HCT116 (cell line): Measurements from ENCODE around the gene ASB3. TPM values are rescaled to one million over a fixed set of nuclear protein-coding genes. Genes with fewer than 3 reads are reported as not detected.

Experiments
- ATAC-seq: fragments of 200-7000 bp; cut with Tn5 transposase; 2 replicates; pipeline ENCODE4 v1.9.1; 2020; ENCODE audit warnings: mild to moderate bottlenecking, moderate library complexity
- BruUV-seq: library from RNA; stranded (reverse); fragments of 400-500 nt; replicated peaks from 2 replicates; lab custom pipeline; 2021; lab: Mats Ljungman, UMichigan
- CTCF ChIA-PET: fragments of 300-600 bp; sonication (Branson Sonifier 250); formaldehyde crosslinking; loops from one replicate; lab custom pipeline; 2021; ENCODE audit warnings: antibody characterized with exemption; lab: Charles Lee
- POLR2A ChIA-PET: fragments of 300-600, 350-600 bp; sonication (Branson Sonifier 250); formaldehyde crosslinking; loops from one replicate; lab custom pipeline; 2021; ENCODE audit warnings: antibody characterized with exemption; lab: Charles Lee
- RAD21 ChIA-PET, 2 experiments: fragments of 300-600 bp; sonication (Branson Sonifier 250); formaldehyde crosslinking; loops; one replicate each; lab custom pipeline; 2023; ENCODE audit warnings: low total read pairs in 2 of 2; ENCODE audit not compliant: uncharacterized antibody in 2 of 2, unreplicated experiment in 2 of 2, low non-redundant PET in 1 of 2; lab: Charles Lee
- DNase-seq: peaks from one replicate; pipeline ENCODE4 v3.0.0-alpha.2; 2010; ENCODE audit warnings: low read depth, low spot score
- H2AFZ ChIP-seq: fragments of 200-600 bp; shearing (Covaris generic), sonication (generic); 2 replicates; pipeline ENCODE4 v1.6.1; 2017; ENCODE audit warnings: low read depth, mixed run types, mixed read lengths, antibody characterized with exemption, low read length; ENCODE audit not compliant: poor library complexity, severe bottlenecking
- H3K27ac ChIP-seq: 2 replicates; pipeline ENCODE4 v1.5.1; 2012; ENCODE audit warnings: low read depth, low read length
- H3K27me3 ChIP-seq: fragments of 200-600 bp; sonication (generic); 2 replicates; pipeline ENCODE4 v1.6.1; 2016; ENCODE audit warnings: mixed run types, low read length, mixed read lengths; ENCODE audit not compliant: insufficient read depth
- H3K36me3 ChIP-seq, 2 experiments: fragments of 200-500 bp in 1 of 2; fragments of 200-600 bp in 1 of 2; sonication (Bioruptor generic) in 1 of 2; sonication (generic) in 1 of 2; 2 replicates each; pipeline versions ENCODE4 v1.5.1 to v1.6.1; 2014 to 2016; ENCODE audit warnings: low read length in 2 of 2, inconsistent platforms in 1 of 2, mixed read lengths in 1 of 2, mixed run types in 1 of 2; ENCODE audit not compliant: insufficient read depth in 2 of 2, control insufficient read depth in 1 of 2
- H3K4me1 ChIP-seq, 2 experiments: fragments of 200-600 bp in 1 of 2; sonication (generic) in 1 of 2; 2 replicates each; pipeline versions ENCODE4 v1.5.1 to v1.6.1; 2012 to 2017; ENCODE audit warnings: low read length in 2 of 2, inconsistent platforms in 1 of 2, mild to moderate bottlenecking in 1 of 2, mixed read lengths in 1 of 2, mixed run types in 1 of 2, moderate library complexity in 1 of 2; ENCODE audit not compliant: insufficient read depth in 2 of 2, control insufficient read depth in 1 of 2
- H3K4me2 ChIP-seq: fragments of 200-600 bp; sonication (generic); 2 replicates; pipeline ENCODE4 v1.6.1; 2017; ENCODE audit warnings: mixed run types, low read length, mixed read lengths
- H3K4me3 ChIP-seq, 2 experiments: fragments of 200-600 bp in 1 of 2; sonication (generic) in 1 of 2; replicated peaks in 1 of 2; 2 replicates each; pipeline ENCODE4 v1.5.1; 2011 to 2016; ENCODE audit warnings: low read length in 2 of 2, control low read depth in 1 of 2, low read depth in 1 of 2, mild to moderate bottlenecking in 1 of 2, mixed read lengths in 1 of 2, mixed run types in 1 of 2
- H3K79me2 ChIP-seq: fragments of 200-600 bp; sonication (generic); 2 replicates; pipeline ENCODE4 v1.6.1; 2017; ENCODE audit warnings: mild to moderate bottlenecking, mixed run types, low read length, moderate library complexity, mixed read lengths; ENCODE audit not compliant: insufficient read depth
- H3K9ac ChIP-seq: fragments of 200-600 bp; sonication (generic); 2 replicates; pipeline ENCODE4 v1.6.1; 2016; ENCODE audit warnings: low read length, mixed read lengths
- H3K9me2 ChIP-seq: fragments of 200-600 bp; sonication (generic), shearing (Covaris generic); 2 replicates; pipeline ENCODE4 v1.6.1; 2017; ENCODE audit warnings: mixed run types, mild to moderate bottlenecking, moderate library complexity; ENCODE audit not compliant: insufficient read depth
- H3K9me3 ChIP-seq, 2 experiments: fragments of 200-500 bp in 1 of 2; fragments of 200-600 bp in 1 of 2; sonication (Bioruptor generic) in 1 of 2; sonication (generic) in 1 of 2; 2 replicates each; pipeline ENCODE4 v1.6.1; 2014 to 2017; ENCODE audit warnings: low read length in 2 of 2, mixed read lengths in 2 of 2, inconsistent platforms in 1 of 2, low read depth in 1 of 2, mild to moderate bottlenecking in 1 of 2, mixed run types in 1 of 2, moderate library complexity in 1 of 2; ENCODE audit not compliant: control insufficient read depth in 1 of 2, insufficient read depth in 1 of 2
- H4K20me1 ChIP-seq: fragments of 200-600 bp; sonication (generic), shearing (Covaris generic); 2 replicates; pipeline ENCODE4 v1.6.1; 2017; ENCODE audit warnings: mixed run types, mild to moderate bottlenecking, moderate library complexity; ENCODE audit not compliant: insufficient read depth
- CBX3 ChIP-seq: IDR thresholded peaks from 2 replicates; pipeline ENCODE4 v1.6.1; 2012; ENCODE audit warnings: low read depth
- CEBPB ChIP-seq: IDR thresholded peaks from 2 replicates; pipeline ENCODE4 v1.6.1; 2012; ENCODE audit warnings: low read depth
- CTCF ChIP-seq, 3 experiments: fragments of 200-600 bp in 1 of 3; sonication (generic) in 1 of 3; IDR thresholded peaks in 2 of 3; conservative IDR thresholded peaks in 1 of 3; 2 replicates each; pipeline ENCODE4 v1.5.1; 2012 to 2017; ENCODE audit warnings: low read depth in 2 of 3, low read length in 2 of 3, antibody characterized with exemption in 1 of 3, borderline replicate concordance in 1 of 3, control low read depth in 1 of 3, mild to moderate bottlenecking in 1 of 3, mixed read lengths in 1 of 3, mixed run types in 1 of 3, moderate library complexity in 1 of 3; ENCODE audit not compliant: insufficient read depth in 1 of 3
- EGR1 ChIP-seq: IDR thresholded peaks from 2 replicates; pipeline ENCODE4 v1.6.1; 2012; ENCODE audit warnings: low read depth
- ELF1 ChIP-seq: IDR thresholded peaks from 2 replicates; pipeline ENCODE4 v1.6.1; 2012; ENCODE audit warnings: low read depth, borderline replicate concordance
- EZH2 ChIP-seq: fragments of 200-600 bp; sonication (generic); IDR thresholded peaks from 2 replicates; pipeline ENCODE4 v1.6.1; 2017; ENCODE audit warnings: antibody characterized with exemption, mixed run types
- EZH2phosphoT487 ChIP-seq: fragments of 200-600 bp; IDR thresholded peaks from 2 replicates; pipeline ENCODE4 v1.6.1; 2018; ENCODE audit warnings: antibody characterized with exemption, borderline replicate concordance
- JUND ChIP-seq: IDR thresholded peaks from 2 replicates; pipeline ENCODE4 v1.6.1; 2012
- REST ChIP-seq: IDR thresholded peaks from 2 replicates; pipeline ENCODE4 v1.6.1; 2012; ENCODE audit warnings: low read depth
- SIN3A ChIP-seq: IDR thresholded peaks from 2 replicates; pipeline ENCODE4 v1.6.1; 2012; ENCODE audit warnings: low read depth
- YY1 ChIP-seq: IDR thresholded peaks from 2 replicates; pipeline ENCODE4 v1.6.1; 2011; ENCODE audit warnings: low read length, low read depth, moderate library complexity, mild to moderate bottlenecking; ENCODE audit not compliant: insufficient replicate concordance; ENCODE audit errors: extremely low read depth
- ZFX ChIP-seq: fragments of 450-650 bp; IDR thresholded peaks from 2 replicates; pipeline ENCODE4 v1.6.1; 2017
- ZNF274 ChIP-seq: fragments of 200-500 bp; sonication (Bioruptor generic); IDR thresholded peaks from 2 replicates; pipeline ENCODE4 v1.6.1; 2014; ENCODE audit warnings: mild to moderate bottlenecking, low read depth, low read length, inconsistent platforms
- intact Hi-C: fragments of 100-400 bp; cut with micrococcal nuclease; formaldehyde crosslinking; loops from 2 replicates; pipeline ENCODE4 v1.10.0; 2022
- total RNA-seq: library from RNA; stranded (reverse); gene quantifications from one replicate; pipeline ENCODE4 v1.2.1, GENCODE V29; 2021; ENCODE audit not compliant: unreplicated experiment

Gene ASB3
- total RNA-seq, 1 experiment from 2014 or later: 17.3 TPM

- Histone ChIP-seq H3K4me3 (no peak overlapping the region), H3K9me3 (no peaks in the 10 kb centered on the region), H3K79me2 (no peaks in the 10 kb centered on the region), H3K9me2 (no peaks in the 10 kb centered on the region), H3K27me3 (no peaks in the 10 kb centered on the region), H3K36me3 (no peaks in the 10 kb centered on the region), H2AFZ (no peak overlapping the region), H3K27ac (no peak overlapping the region), H3K9ac (no peak overlapping the region), H3K4me2 (no peak overlapping the region), H3K4me1 (peaks cover 0 to 5% of the 10 kb centered on the region in 2 experiments; a peak in 2 of 4 replicates), H4K20me1 (no peaks in the 10 kb centered on the region)
- TF ChIP-seq SIN3A (no peak), EZH2 (no peak), CTCF (IDR thresholded peaks at IDR 0.05 in 2 of 3, conservative IDR thresholded peaks at IDR 0.05 in 1 of 3; ENCODE audit: borderline replicate concordance in 1 of 3, insufficient read depth in 1 of 3, low read depth in 2 of 3, low read length in 2 of 3) (no peak), CBX3 (no peak), ZFX (no peak), EGR1 (no peak), JUND (no peak), REST (no peak), EZH2phosphoT487 (no peak), YY1 (no peak), ELF1 (no peak), ZNF274 (no peak), CEBPB (no peak)
- no TSS peak for BruUV-seq
- ChIA-PET CTCF (no interaction called here), RAD21 (no interaction called here), POLR2A (no interaction called here)
- no peak for DNase-seq
- intact Hi-C loops: no loop called here
- ATAC-seq: no peak
Measured at GRCh38 chr2:53622141-53622540, 164.6 kb downstream of the ASB3 start.
